Measurements from ENCODE around the gene CAPN7. TPM values are rescaled to one million over a fixed set of nuclear protein-coding genes. Genes with fewer than 3 reads are reported as not detected.

The CAPN7 gene
- total RNA-seq (10 to 100 TPM; 22.8 to 38.0 (median 26.7) TPM), polyA plus RNA-seq (10 to 100 TPM in 1 of 2 donors, 1 to 10 TPM in 1; 8.9 to 15.8 TPM)
- long read RNA-seq, donor 1, full-length matches to known transcripts: 21 of 49 reads
- long read RNA-seq, donor 1, partial matches to known transcripts: 3 of 49 reads
- long read RNA-seq, donor 1, other reads (novel, unspliced or antisense): 25 of 49 reads
- long read RNA-seq, donor 2, full-length matches to known transcripts: 18 of 43 reads
- long read RNA-seq, donor 2, partial matches to known transcripts: 5 of 43 reads
- long read RNA-seq, donor 2, other reads (novel, unspliced or antisense): 20 of 43 reads
- long read RNA-seq, donor 3, full-length matches to known transcripts: 20 of 58 reads
- long read RNA-seq, donor 3, partial matches to known transcripts: 12 of 58 reads
- long read RNA-seq, donor 3, other reads (novel, unspliced or antisense): 26 of 58 reads

DNA sequence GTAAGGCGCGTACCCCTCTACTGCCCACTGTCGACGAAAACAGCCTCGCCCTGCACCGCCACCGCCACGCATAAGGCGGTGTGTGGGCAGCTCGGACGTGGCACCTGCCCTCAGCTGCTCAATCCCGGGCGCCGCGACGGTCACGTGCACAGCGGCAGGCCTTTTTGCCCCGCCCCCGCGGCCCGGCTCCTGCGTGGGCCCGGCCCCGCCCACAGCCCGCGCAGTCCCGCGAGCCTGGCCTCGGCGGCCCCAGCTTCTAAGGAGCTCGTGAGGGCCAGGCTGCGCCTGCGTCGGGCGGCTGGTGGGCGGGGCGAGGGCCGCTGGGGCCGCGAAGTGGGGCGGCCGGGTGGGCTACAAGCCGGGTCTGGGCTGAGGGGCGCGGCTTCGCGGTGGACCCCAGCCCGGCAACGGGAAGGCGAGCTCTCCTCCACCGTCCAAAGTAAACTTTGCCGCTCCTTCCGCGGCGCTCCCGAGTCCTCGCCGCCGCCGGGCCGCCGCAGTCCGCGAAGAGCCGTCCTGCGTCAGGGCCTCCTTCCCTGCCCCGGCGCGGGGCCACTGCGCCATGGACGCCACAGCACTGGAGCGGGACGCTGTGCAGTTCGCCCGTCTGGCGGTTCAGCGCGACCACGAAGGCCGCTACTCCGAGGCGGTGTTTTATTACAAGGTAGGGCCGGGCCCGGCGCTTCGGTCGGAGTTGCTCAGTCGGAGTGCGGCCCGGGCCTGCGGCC lies at the start of gene CAPN7:
Gene CAPN7 (plus strand): TSS at position 313 of the 728 bp plus-strand sequence. CDS start 250 bp downstream, at position 563.
- TF ChIP-seq, protein P1, sequence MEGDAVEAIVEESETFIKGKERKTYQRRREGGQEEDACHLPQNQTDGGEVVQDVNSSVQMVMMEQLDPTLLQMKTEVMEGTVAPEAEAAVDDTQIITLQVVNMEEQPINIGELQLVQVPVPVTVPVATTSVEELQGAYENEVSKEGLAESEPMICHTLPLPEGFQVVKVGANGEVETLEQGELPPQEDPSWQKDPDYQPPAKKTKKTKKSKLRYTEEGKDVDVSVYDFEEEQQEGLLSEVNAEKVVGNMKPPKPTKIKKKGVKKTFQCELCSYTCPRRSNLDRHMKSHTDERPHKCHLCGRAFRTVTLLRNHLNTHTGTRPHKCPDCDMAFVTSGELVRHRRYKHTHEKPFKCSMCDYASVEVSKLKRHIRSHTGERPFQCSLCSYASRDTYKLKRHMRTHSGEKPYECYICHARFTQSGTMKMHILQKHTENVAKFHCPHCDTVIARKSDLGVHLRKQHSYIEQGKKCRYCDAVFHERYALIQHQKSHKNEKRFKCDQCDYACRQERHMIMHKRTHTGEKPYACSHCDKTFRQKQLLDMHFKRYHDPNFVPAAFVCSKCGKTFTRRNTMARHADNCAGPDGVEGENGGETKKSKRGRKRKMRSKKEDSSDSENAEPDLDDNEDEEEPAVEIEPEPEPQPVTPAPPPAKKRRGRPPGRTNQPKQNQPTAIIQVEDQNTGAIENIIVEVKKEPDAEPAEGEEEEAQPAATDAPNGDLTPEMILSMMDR (IDR thresholded peaks at IDR 0.05): peak; percentile 20 to 65 (median 38)
- intact Hi-C loops (cut with DNase I): loop anchor here in 8 of 10 donors (5.0 to 10.0 kb wide), 8 partner anchors 91 to 359 kb away; no protein-coding TSS in a partner anchor
- DNase-seq: peak; percentile 93 to 96
- Histone ChIP-seq H3K4me3 (peak within 1 kb of the TSS; percentile 71 to 100 (median 94)), H3K4me1 (peaks cover 4 to 49% (median 30%) of the 10 kb centered on the region in 9 donors), H3K27me3 (no peaks in the 10 kb centered on the region), H3K36me3 (peaks cover 0 to 22% (median 0%) of the 10 kb centered on the region in 9 donors), H3K9me3 (no peaks in the 10 kb centered on the region), H3K27ac (peak within 1 kb of the TSS; percentile 94 to 99 (median 97))
- peak; percentile 96 to 100 (median 98) for ATAC-seq
- WGBS, 2 donors: 1% methylated on average over 75 to 92 of the region's 92 CpGs

DNA sequence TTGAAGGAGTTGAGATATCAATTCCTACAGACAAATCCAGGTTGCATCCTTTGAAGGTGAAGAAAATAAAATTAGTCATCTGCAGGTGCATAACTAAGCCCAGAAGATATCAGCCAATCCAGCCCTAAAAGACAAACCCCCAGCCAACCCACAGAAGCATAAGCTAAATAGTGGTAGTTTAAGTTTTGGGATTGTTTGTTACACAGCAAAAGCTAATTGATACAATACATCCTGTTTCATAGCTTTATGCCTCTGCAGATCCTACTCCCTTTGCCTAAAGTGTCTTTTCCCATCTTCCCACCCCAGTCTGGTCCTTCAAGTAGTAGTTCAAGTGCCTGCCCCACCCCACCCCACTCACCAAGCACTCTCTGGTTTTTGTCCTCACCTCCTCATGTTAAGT lies 48.6 kb upstream of the CAPN7 start:
- Histone ChIP-seq H3K4me3 (no peak overlapping the region), H3K9me3 (peaks cover 0 to 5% (median 0%) of the 10 kb centered on the region in 11 donors), H3K4me1 (no peaks in the 10 kb centered on the region), H3K36me3 (no peaks in the 10 kb centered on the region), H3K27ac (no peak overlapping the region), H3K27me3 (peaks cover 0 to 53% (median 34%) of the 10 kb centered on the region in 7 donors)
- DNase-seq (no peak), ATAC-seq (no peak)
- TF ChIP-seq, protein P1 (IDR thresholded peaks at IDR 0.05): no peak
- intact Hi-C loops (cut with DNase I): no loop called here

DNA sequence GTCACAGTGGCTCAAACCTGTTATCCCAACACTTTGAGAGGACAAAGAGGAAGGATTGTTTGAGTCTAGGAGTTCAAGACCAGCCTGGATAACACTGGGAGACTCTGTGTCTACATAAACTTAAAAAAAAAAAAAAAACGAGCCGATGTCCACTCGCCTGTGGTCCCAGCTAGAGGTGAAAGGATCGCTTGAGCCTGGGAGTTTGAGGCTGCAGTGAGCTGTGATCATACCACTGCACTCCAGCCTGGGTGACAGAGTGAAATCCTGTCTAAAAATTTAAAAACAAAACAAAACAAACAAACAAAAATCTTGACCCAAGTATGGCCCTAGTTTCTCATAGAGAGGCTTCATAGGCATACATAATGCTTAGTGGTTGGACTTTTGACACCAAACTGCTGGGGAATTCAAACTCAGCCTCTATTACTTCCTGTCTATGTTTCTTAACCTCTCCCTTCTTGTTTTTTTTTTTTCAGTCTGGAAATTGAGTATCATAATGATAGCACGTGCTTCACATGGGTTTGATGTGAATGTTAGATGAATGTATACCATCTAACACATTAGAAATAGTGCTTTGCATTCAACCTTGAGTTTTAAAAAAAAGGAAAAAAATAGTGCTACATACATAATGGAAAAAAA lies 46.4 kb upstream of the CAPN7 start:
- H3K9me3 ChIP-seq: peaks cover 0 to 5% (median 0%) of the 10 kb centered on the region in 11 donors
- ATAC-seq (no peak), DNase-seq (no peak)
- no peaks in the 10 kb centered on the region for H3K4me1 ChIP-seq
- H3K4me3 ChIP-seq: no peak overlapping the region
- H3K27ac ChIP-seq: no peak overlapping the region
- 72 to 73% methylated on average over 5 of the region's 5 CpGs for WGBS, 2 donors
- intact Hi-C loops (cut with DNase I): no loop called here
- TF ChIP-seq, protein P1 (IDR thresholded peaks at IDR 0.05): no peak
- no peaks in the 10 kb centered on the region for H3K36me3 ChIP-seq
- H3K27me3 ChIP-seq: peaks cover 0 to 35% (median 29%) of the 10 kb centered on the region in 7 donors

DNA sequence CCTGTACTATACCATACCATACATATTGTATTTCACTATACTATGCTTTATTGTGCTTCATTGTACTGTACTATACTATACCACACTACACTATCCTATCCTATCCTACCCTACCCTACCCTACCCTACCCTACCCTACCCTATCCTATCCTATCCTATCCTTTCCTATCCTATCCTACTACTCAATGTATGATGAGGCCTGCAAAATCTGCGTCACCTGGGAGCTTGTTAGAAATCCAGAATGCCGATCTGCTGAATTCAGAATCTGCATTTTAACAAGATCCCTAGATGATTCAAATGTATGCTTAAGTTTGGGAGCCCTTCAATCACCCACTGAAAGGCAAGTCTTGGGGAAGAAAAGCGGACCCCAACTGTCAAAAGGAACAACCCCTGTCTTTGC lies 45.4 kb upstream of the CAPN7 start:
- WGBS, 2 donors: 79 to 81% methylated on average over 3 of the region's 3 CpGs
- Histone ChIP-seq H3K9me3 (peaks cover 0 to 5% (median 0%) of the 10 kb centered on the region in 11 donors), H3K27ac (no peak overlapping the region), H3K27me3 (peaks cover 0 to 27% (median 21%) of the 10 kb centered on the region in 7 donors), H3K4me3 (no peak overlapping the region), H3K36me3 (no peaks in the 10 kb centered on the region), H3K4me1 (no peaks in the 10 kb centered on the region)
- intact Hi-C loops (cut with DNase I): no loop called here
- DNase-seq (no peak), ATAC-seq (no peak)
- TF ChIP-seq, protein P1 (IDR thresholded peaks at IDR 0.05): no peak
